ENCODE measurements around the gene NFIX. TPM values are rescaled to one million over a fixed set of nuclear protein-coding genes. Genes with fewer than 3 reads are reported as not detected.
"Not testable (repeated sequence)": the region's sequence is repeated elsewhere in the genome, so short reads cannot be mapped to it uniquely, and the experiment has no call there.

Gene NFIX
- total RNA-seq, 1 donor from 2014 or later = 5.0 TPM

- not testable (repeated sequence) for DNase-seq (ENCODE audit: extremely low read depth, low read depth, low spot score)
Observed at GRCh38 chr19:12957389-12957952, 37.8 kb upstream of the NFIX start.

GRCh38 chr19:12959481-12959880, 35.8 kb upstream of the NFIX start:
- no peak for DNase-seq (ENCODE audit: extremely low read depth, low read depth, low spot score)

- no peak for DNase-seq (ENCODE audit: extremely low read depth, low read depth, low spot score)
Observed at GRCh38 chr19:12965017-12965811, 30.1 kb upstream of the NFIX start.

GRCh38 chr19:12965812-12966135, 29.5 kb upstream of the NFIX start:
- DNase-seq (ENCODE audit: extremely low read depth, low read depth, low spot score) = no peak

GRCh38 chr19:12967907-12968306, 27.4 kb upstream of the NFIX start:
- no peak for DNase-seq (ENCODE audit: extremely low read depth, low read depth, low spot score)

GRCh38 chr19:12969292-12969988, 25.8 kb upstream of the NFIX start, which contains the start of gene DAND5:
Gene DAND5, plus strand, starts transcription at chr19:12969576. Its CDS starts 85 bp downstream, at chr19:12969661.
- no peak for DNase-seq (ENCODE audit: extremely low read depth, low read depth, low spot score)

GRCh38 chr19:12970070-12970820, 25.0 kb upstream of the NFIX start:
- DNase-seq (ENCODE audit: extremely low read depth, low read depth, low spot score) = no peak

- no peak for DNase-seq (ENCODE audit: extremely low read depth, low read depth, low spot score)
Observed at GRCh38 chr19:12973236-12973635, 22.0 kb upstream of the NFIX start.

GRCh38 chr19:12974301-12975220, 20.7 kb upstream of the NFIX start:
- DNase-seq (ENCODE audit: extremely low read depth, low read depth, low spot score) = no peak

- DNase-seq (ENCODE audit: extremely low read depth, low read depth, low spot score) = no peak
Observed at GRCh38 chr19:12975221-12975741, 20.0 kb upstream of the NFIX start.

GRCh38 chr19:12976109-12976508, 19.2 kb upstream of the NFIX start:
- DNase-seq (ENCODE audit: extremely low read depth, low read depth, low spot score) = not testable (repeated sequence)

GRCh38 chr19:12979974-12980373, 15.3 kb upstream of the NFIX start:
- DNase-seq (ENCODE audit: extremely low read depth, low read depth, low spot score) = no peak

GRCh38 chr19:12982648-12983047, 12.6 kb upstream of the NFIX start:
- no peak for DNase-seq (ENCODE audit: extremely low read depth, low read depth, low spot score)

GRCh38 chr19:12983091-12983490, 12.2 kb upstream of the NFIX start:
- no peak for DNase-seq (ENCODE audit: extremely low read depth, low read depth, low spot score)

- no peak for DNase-seq (ENCODE audit: extremely low read depth, low read depth, low spot score)
Observed at GRCh38 chr19:12983542-12984142, 11.6 kb upstream of the NFIX start.

GRCh38 chr19:12984143-12984627, 11.1 kb upstream of the NFIX start:
- no peak for DNase-seq (ENCODE audit: extremely low read depth, low read depth, low spot score)

GRCh38 chr19:12984683-12985048, 10.6 kb upstream of the NFIX start:
- no peak for DNase-seq (ENCODE audit: extremely low read depth, low read depth, low spot score)

GRCh38 chr19:12985049-12985776, 10.1 kb upstream of the NFIX start:
- DNase-seq (ENCODE audit: extremely low read depth, low read depth, low spot score) = no peak

GRCh38 chr19:12986726-12987125, 8.5 kb upstream of the NFIX start:
- DNase-seq (ENCODE audit: extremely low read depth, low read depth, low spot score) = no peak

All from glomerular endothelial cell (primary cell).